ENCODE results near the gene PLA2G15.

DNA sequence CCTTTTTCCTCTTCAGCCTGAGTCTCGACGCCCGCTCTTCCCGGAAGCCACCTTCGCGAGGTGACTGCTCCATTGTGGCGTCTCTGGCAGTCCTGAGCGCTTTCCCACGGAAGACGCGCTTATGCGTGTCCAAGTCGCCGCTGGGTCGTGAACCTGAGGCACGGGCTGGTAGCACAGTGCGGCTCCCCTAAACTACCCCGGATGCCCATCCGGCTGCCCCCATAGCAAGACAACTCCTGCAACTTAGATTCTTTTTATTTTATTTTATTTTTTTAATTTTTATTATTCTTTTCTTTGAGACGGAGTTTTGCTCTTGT is 7.2 kb upstream of the PLA2G15 start:
- TF ChIP-seq, protein P1, sequence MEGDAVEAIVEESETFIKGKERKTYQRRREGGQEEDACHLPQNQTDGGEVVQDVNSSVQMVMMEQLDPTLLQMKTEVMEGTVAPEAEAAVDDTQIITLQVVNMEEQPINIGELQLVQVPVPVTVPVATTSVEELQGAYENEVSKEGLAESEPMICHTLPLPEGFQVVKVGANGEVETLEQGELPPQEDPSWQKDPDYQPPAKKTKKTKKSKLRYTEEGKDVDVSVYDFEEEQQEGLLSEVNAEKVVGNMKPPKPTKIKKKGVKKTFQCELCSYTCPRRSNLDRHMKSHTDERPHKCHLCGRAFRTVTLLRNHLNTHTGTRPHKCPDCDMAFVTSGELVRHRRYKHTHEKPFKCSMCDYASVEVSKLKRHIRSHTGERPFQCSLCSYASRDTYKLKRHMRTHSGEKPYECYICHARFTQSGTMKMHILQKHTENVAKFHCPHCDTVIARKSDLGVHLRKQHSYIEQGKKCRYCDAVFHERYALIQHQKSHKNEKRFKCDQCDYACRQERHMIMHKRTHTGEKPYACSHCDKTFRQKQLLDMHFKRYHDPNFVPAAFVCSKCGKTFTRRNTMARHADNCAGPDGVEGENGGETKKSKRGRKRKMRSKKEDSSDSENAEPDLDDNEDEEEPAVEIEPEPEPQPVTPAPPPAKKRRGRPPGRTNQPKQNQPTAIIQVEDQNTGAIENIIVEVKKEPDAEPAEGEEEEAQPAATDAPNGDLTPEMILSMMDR (IDR thresholded peaks at IDR 0.05): no peak
- TF ChIP-seq POLR2A (IDR thresholded peaks at IDR 0.05) (peak in 1 of 2 donors; percentile 5), POLR2AphosphoS5 (IDR thresholded peaks at IDR 0.05) (no peak), EP300 (IDR thresholded peaks at IDR 0.05) (no peak)

All from gastroesophageal sphincter (tissue), 3 donors.